ENCODE results near the gene ORAI1.
"Not testable (repeated sequence)": the region's sequence is repeated elsewhere in the genome, so short reads cannot be mapped to it uniquely, and the experiment has no call there.

DNA sequence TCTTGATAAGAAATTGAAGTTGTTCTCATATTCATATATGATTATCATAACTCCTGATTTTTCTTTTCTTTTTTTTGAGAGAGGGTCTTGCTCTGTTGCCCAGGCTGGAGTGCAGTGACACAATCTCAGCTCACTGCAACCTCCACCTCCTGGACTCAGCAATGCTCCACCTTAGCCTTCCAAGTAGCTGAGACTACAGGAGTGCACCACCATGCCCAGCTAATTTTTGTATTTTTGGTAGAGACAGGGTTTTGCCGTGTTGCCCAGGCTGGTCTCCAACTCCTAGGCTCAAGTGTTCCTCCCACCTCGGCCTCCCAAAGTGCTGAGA is 43.0 kb upstream of the ORAI1 start:
- TF ChIP-seq, protein P1, sequence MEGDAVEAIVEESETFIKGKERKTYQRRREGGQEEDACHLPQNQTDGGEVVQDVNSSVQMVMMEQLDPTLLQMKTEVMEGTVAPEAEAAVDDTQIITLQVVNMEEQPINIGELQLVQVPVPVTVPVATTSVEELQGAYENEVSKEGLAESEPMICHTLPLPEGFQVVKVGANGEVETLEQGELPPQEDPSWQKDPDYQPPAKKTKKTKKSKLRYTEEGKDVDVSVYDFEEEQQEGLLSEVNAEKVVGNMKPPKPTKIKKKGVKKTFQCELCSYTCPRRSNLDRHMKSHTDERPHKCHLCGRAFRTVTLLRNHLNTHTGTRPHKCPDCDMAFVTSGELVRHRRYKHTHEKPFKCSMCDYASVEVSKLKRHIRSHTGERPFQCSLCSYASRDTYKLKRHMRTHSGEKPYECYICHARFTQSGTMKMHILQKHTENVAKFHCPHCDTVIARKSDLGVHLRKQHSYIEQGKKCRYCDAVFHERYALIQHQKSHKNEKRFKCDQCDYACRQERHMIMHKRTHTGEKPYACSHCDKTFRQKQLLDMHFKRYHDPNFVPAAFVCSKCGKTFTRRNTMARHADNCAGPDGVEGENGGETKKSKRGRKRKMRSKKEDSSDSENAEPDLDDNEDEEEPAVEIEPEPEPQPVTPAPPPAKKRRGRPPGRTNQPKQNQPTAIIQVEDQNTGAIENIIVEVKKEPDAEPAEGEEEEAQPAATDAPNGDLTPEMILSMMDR (tag by site-specific recombination; IDR thresholded peaks at IDR 0.05) = not testable (repeated sequence)
- not testable (repeated sequence) for TF ChIP-seq YY1 (tag by site-specific recombination; IDR thresholded peaks at IDR 0.05)
- TF ChIP-seq, protein P2, sequence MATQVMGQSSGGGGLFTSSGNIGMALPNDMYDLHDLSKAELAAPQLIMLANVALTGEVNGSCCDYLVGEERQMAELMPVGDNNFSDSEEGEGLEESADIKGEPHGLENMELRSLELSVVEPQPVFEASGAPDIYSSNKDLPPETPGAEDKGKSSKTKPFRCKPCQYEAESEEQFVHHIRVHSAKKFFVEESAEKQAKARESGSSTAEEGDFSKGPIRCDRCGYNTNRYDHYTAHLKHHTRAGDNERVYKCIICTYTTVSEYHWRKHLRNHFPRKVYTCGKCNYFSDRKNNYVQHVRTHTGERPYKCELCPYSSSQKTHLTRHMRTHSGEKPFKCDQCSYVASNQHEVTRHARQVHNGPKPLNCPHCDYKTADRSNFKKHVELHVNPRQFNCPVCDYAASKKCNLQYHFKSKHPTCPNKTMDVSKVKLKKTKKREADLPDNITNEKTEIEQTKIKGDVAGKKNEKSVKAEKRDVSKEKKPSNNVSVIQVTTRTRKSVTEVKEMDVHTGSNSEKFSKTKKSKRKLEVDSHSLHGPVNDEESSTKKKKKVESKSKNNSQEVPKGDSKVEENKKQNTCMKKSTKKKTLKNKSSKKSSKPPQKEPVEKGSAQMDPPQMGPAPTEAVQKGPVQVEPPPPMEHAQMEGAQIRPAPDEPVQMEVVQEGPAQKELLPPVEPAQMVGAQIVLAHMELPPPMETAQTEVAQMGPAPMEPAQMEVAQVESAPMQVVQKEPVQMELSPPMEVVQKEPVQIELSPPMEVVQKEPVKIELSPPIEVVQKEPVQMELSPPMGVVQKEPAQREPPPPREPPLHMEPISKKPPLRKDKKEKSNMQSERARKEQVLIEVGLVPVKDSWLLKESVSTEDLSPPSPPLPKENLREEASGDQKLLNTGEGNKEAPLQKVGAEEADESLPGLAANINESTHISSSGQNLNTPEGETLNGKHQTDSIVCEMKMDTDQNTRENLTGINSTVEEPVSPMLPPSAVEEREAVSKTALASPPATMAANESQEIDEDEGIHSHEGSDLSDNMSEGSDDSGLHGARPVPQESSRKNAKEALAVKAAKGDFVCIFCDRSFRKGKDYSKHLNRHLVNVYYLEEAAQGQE (tag by site-specific recombination; IDR thresholded peaks at IDR 0.05) = not testable (repeated sequence)

Data from HEK293 (cell line).